T-helper 1 cell (primary cell): ENCODE data around the gene MDFIC2.
A peak's percentile ranks its signal among the peaks of the same experiment; 100 is the strongest.
"Not testable (repeated sequence)": the region's sequence is repeated elsewhere in the genome, so short reads cannot be mapped to it uniquely, and the experiment has no call there.

Source experiments
- DNase-seq, 5 donors: peaks; one replicate each; pipeline ENCODE4 v3.0.0-alpha.2; 2012 to 2020
- total RNA-seq, 4 donors: gene quantifications; one replicate each; lab custom pipeline; 2026; lab: John Stamatoyannopoulos, UW

Gene MDFIC2
- total RNA-seq = 0 reads per million in 4 donors

DNA sequence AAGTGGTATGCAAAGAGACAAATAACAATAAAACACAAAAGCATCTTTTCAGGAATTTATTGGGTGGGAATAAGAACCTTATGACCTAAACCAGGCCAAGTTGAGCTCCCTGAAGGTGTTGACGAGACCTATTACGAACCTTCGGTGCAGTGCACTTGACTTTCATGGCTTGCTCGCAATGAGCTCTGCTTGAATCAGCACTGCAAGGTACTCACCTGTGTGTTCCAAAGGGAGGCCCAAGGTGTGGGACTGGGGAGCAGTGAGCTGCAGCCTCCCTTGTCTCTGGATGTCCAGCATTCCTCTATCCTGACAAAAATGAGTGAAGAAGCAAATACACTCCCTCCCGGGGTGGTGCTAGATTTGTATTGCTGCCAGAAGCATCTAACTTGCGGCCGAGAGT, at the start of gene MDFIC2:
Gene MDFIC2, minus strand, starts transcription at position 303 of the 400 bp plus-strand sequence. CDS start 665 bp downstream, outside the sequence.
- no peak for DNase-seq

DNA sequence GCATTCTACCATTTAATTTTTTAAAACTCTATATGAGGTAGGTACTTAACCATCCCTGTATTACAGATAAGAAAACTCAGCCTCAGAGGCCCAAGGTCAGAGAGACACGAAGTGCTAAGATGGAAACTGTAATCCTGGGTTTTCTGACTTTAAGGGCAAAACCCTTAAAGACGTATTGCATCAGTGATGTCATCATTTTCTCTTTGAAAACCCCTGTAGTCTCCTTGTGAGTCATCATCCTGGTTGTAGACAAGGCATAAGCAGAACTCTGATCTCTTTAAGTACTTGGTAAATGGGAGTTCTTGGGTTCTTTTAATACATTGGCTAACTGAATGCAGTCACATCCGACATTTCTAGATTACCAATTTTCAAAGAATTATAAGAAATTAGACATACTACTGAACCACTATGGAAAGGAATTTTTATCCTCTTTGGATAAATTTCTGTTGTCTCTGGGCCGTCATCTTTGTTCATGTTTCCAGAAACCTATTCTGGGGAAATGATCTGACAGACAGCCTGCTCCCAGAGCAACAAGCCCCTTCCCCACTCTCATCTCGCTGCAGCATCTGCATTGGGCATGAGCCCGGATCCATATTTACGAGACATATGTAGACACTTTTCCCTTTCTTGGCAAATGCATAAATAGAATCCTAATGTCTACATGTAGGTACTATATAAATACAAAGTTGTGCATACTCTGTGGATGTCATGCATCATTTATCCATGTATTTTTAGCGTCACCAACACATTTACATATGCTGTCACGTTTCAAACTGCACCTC, 48.7 kb upstream of the MDFIC2 start:
- peak in 1 of 5 donors; percentile 15 for DNase-seq

DNA sequence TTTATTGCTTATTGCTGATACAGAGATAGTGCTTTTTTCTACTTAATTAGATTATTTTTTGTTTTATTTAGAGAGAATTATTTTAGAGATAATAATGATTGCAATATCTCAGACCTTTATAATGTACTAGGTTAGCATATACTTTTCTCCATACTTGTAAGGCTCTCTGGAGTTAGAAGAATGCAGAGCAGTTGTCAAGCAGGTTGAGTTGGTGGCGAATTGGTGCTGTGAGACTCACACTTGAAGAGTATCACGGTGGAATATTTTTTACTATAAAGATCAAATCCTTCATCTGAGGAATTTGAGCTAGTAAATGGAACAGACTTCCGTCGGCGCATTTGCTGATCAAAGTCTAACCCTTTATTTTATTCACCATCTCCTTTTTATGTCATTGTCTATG, 47.3 kb upstream of the MDFIC2 start:
- no peak for DNase-seq

DNA sequence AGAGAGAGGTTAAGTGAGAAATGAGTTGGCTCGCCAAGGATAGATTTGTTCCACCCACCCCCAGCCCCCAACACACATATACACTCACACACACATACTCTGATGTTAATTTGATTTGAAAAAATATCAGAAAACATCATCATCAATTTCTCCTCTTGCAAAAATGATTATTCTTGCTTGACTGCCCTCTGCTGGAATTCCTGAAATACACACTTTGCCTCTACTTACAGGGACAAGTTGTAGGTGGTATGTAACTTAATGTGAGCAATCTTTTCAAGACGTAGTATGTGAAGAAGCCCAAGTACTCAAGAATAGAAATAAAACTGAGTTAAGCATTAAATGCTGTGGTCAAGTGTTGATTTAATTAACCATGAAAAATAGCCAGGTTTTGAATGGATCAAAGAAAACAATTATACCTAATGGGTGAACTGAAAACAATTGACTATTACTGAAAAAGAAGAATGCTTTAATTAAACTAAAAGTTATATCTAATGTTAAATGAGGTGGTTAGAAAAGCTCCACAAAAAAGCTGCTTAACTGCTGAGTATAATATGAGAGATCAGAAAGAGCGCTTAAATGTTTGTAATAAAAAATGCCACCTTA, 46.6 kb upstream of the MDFIC2 start:
- DNase-seq = peak in 1 of 5 donors; percentile 2

DNA sequence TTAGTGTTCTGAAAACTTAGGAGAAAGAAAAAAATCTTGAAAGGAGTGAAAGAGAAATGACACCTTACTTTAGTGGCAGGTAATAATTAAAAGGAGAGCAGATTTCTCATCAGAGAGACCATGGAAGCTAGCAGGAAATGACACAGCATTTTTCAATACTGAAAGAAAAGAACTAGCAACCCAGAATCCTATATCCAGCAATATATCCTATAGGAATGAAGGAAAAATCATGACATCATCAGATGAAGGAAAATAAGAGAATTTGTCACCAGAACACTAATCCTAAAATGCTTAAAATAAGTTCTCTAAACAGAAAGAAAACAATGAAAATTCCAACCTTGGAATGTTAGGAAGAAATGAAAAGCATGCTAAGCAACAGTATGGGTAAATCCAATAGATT, 39.8 kb upstream of the MDFIC2 start:
- DNase-seq = no peak

DNA sequence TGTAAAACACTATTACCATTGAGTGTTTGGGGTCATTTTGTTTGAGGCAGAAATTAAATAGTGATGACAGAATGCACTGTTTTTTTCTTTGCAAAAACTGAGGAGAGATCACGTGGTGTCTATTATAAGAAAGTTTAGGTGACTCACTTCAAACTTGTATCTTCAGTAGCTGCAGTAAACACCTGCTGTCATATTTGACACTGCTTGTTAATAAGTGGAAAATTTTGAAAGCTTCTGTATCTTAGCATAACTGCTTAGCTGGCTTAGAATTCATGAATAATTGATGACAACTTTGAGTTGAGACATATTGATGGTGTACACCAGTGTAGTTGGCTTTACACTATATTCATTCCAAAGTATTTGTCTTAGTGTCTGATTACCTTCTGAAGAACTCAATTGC, 29.7 kb upstream of the MDFIC2 start:
- DNase-seq = no peak

DNA sequence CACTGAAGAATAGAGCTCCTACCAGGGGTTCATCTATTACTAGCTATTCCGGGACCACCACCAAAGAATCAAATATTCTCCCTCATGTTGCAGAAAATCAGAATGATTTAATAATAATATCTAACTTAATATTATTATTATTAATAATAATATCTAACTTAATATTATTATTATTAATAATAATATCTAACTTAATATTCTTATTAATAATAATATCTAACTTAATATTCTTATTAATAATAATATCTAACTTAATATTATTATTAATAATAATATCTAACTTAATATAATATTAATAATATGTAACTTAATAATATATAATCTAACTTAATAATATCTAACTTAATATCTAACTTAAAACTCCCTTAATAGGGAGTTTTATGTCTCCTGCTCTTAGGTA, 24.4 kb upstream of the MDFIC2 start:
- DNase-seq = not testable (repeated sequence)

DNA sequence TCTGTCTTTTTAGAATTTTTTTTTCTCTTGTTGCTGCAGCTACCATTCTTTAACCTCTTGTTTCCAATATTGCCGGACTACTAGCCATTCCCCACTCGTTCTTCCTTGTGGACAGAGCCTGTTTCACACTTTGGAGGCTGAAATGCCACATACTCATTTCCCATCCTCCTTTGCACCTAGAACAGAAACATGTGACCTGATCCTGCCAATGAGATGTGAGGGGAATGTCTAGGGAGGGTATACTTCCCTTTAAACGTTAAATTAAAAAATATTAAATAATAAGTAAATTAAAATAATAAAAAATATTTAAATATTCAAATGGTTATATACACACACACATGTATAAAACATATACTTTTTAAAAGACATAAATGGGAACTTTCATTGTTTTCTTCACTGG, 20.6 kb upstream of the MDFIC2 start:
- DNase-seq = no peak

DNA sequence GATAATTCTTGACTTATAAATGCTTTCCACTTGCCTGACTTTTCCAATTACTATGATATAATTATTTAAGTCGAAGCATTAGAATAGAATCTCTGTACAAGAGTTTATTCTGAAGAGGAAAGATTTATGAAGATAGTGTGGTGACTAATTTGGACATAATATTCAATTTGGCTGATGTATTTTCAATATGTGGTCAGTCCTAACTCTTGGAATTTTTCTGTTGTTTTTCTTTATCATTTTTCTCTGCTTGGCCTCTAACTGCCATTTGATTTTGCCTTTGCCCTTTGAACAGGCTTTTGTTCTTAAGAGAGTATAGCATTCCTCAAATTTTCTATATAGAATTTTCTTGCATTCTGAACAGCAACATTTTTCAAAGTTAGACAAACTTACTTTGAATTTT, 2.6 kb upstream of the MDFIC2 start:
- DNase-seq = no peak

DNA sequence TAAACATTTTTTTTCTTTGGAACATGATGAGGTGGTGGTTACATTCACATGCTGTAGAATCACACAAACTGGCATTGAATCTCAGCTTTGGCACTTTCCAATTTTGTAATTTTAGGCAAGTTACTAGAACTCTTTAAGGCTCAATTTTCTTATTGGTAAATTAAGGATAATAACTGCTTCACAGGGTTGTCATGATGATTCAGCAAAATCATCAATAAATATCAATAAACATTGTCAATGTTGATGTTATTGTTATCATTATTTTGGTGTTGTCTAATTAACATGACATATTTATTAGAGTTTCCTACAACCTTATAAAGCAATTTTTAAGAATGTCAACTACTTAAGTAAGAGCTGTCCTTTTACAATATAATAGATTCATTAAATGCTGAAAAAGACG, 1.6 kb downstream of the MDFIC2 start:
- DNase-seq = no peak

DNA sequence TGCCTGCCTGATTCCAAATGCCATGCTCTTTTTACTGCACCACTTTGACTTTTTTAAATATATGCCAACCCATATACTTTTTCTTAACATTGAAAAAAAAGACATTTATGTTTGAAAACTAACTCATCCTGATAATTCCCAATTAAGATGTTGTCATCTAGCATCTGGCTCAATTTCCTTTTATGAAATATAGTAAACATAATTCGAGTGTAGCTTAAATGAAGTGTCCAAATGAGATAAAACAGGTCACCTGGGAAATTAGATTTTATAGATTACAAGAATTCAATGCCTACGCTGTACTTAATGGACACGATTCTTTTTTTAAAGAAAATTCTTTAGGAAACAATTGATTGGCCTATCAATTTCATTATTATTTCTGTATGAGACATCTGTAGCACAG, 2.8 kb downstream of the MDFIC2 start:
- no peak for DNase-seq

DNA sequence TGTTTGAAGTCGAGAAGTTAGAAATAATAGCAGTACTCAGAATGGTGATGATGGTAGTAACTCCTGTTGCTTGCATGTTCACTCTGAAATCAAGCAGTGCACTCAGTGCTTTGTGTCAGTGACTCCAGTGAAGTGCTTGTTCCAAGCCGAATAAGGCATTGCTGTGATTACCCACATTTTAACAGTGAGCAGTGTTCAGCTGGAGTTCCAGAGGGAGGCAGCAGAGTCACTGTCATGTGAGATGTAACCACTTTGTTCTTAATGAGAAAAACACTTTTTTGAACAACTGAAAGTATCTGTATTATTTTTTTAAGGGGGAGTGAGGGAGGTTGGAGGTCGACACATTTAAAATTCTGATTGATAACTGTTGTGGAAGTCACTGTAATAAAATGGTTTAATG, 3.7 kb downstream of the MDFIC2 start:
- DNase-seq = no peak

DNA sequence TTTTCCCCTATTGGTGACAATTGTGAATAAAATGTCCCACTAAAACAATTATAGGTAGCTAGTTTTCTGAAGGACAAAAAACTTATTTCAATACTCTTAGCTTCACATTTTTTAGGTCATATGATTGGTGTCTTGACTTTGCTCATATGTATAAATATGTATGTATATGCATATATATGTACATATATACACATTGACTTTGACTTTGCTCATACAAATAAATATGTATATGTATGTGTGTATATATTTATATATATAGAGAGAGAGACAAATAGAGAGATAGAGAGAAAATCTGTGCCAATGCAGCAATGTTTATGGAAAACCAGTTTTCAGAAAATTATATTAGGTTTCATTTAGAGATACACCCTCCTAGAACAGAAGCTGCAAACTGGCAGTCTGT, 5.7 kb downstream of the MDFIC2 start:
- DNase-seq = no peak

DNA sequence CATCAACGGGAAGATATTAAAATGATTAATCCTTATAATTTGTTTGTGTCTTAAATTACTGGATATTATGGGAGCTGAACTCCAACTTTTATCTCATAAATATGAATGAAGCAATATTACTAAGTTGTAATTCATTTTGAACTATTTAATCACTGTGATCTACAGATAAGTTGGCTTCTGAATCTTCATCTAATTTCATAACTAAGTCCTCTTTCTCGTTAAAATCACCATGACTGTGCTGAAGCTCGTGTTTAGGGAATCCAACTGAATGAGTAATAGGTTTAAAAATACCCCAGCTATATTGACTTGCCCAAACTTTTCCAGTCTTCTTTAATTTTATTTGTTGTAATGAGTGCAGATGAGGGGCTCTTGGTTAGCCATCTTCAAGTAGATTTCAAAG, 14.1 kb downstream of the MDFIC2 start:
- DNase-seq = no peak

DNA sequence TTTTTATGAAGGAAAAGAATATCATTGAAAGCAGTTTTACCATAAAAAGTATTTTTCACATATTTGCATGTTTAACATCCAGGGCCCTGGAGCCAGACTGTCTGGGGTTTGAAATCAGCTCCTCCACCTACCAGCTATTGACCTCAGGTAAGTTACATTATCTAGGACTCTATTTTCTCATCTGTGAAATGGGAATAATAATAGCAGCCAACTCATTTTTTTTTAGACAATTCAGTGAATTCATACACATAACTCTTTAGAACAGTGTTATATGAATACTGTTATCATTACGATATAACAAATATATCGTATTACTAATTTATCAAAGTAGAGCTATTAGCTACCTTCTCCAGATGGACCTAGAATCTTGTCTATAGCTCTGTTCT, 21.3 kb downstream of the MDFIC2 start:
- DNase-seq = no peak

DNA sequence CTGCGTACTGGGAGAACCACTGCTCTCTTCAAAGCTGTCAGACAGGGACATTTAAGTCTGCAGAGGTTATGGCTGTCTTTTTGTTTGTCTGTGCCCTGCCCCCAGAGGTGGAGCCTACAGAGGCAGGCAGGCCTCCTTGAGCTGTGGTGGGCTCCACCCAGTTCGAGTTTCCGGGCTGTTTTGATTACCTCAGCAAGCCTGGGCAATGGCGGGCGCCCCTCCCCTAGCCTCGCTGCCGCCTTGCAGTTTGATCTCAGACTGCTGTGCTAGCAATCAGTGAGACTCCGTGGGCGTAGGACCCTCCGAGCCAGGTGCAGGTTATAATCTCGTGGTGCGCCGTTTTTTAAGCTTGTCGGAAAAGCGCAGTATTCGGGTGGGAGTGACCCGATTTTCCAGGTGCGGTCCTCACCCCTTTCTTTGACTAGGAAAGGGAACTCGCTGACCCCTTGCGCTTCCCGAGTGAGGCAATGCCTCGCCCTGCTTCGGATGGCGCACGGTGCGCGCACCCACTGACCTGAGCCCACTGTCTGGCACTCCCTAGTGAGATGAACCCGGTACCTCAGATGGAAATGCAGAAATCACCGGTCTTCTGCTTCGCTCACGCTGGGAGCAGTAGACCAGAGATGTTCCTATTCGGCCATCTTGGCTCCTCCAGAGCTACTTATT, 21.9 kb downstream of the MDFIC2 start:
- not testable (repeated sequence) for DNase-seq

DNA sequence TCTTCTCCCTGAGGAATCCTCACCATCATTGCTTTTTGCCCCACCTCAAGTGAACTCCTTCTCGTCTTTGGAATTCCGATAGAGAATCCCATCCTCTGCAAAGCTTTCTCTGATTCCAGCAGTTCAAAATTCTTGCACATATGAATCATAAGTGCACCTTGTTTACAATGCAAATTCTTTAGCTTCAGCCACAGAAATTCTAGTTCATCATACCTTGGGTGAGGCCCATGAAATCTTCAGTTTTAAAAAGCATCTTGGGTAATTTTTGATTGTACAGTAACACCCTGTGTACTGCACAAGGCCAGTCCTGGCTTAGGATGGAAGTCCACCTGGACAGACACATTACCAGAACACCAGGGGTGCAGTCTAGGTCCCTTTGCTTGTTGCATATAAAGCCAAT, 30.8 kb downstream of the MDFIC2 start:
- no peak for DNase-seq

DNA sequence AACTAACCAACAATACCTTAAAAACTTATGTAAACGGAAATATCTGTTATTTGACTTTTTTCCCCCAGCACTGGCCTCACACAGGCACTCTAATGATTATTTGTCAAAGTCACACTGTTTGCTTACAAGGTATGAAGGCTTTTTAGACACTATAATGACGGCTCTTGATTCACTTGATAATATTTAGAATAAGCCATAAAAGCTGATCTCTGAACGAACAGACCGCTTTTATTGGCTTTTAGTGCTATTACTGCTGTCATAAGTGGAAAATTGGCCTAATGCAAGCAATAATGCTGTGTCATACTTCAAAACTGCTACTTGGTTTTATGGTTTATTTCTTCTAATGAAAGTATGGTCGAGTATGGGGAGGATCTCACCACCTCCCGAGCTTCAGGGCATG, 35.1 kb downstream of the MDFIC2 start:
- no peak for DNase-seq

DNA sequence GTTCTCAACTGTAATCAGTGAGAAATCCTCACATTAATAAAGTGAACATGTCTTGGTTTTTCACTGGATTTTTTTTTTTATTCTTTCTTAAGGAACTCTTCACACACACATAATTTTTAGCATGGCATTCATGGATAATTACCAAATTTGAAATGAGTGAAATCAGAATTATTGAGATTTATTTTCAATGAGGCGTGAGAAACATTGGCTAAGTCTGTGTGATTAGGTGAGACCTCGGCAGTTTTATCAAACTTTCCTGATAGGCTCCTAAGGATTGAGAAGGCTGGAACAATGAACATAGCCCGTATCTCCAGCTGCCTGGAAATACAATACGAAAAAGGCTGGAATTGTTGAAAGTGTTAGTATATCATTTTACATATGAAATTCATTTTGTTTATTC, 35.5 kb downstream of the MDFIC2 start:
- no peak for DNase-seq

DNA sequence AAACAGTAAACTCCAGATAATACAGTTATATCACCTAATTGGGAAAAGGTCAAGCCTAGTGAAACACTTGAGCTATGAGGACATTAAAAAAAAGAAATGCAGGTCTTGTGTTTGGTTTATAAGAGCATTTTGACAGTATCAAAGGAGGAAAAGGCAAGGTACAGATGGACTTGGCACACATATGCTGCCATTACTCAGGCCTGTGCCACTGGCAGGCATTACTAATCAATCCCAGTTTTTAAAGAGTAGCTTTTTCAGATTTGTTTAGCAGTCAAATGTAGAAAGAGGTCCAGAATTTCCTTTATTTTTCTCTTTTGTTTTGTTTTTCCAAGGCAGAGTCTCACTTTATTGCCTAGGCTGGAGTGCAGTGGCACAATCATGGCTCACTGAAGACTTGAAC, 38.9 kb downstream of the MDFIC2 start:
- no peak for DNase-seq

DNA sequence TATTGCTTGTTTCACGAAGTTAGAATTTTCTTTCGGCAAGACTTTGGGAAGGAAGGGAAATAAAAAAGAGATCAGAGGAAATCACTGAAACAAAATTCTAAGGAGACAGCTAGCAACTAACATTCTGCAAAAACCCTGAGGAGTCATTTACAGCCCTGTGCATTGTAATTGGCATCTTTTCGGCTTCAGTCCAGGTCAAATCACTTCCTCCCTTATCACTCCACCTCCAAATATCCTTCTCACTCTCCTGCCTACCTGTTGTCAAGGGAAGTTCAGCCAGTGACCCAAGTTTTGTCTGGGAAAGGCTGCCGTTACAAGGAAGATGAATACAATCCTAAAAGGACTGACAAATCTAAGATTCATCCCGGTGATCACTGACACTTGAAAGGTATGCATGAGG, 39.6 kb downstream of the MDFIC2 start:
- no peak for DNase-seq

DNA sequence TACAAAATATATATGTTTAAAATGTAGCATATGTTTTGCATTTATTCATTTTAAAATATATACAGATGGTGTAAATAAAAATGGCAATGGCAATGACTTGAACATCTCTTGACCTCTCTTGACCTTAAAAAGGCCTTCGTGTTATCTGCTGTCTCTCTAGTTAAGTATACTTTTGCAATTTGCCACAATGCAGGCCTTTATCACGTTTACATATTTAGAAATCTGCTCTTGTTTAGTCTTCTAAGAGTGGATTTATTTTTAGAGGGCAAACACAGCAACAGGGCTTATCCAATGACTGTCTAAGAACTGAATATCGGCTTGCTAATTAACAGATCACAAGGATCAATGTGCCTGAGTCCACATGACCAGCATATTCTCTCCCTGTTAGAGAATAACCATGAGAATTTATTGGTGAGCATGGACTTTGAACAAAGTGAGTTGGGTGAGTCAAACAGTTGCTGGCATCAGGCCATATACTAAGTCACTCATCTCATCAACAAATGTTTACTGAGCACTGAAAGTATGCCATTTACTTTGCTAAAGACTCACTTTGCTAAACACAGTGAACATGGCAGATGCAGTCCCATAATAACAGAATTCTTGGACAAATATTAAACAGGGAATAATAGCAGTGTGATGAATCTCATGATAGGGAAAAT, 48.2 kb downstream of the MDFIC2 start:
- no peak for DNase-seq

DNA sequence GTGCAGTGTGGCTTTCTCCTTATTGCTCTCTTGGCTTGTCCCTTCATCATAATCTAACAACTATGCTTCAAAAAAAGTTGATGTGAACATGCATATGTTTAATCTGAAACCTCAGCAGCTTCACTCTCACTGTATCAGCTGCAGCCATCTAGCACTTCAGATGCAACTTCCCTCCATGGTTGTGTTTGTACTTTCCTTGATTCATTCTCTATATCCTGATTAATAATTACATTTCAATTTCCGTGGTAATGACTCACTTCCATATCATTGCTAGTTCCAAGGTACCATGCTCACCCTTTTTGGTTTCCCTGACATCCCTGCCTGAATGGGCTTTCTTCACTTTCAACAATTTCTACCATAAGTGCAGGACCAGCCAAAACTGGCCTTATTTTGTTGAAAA, 51.2 kb downstream of the MDFIC2 start:
- no peak for DNase-seq

DNA sequence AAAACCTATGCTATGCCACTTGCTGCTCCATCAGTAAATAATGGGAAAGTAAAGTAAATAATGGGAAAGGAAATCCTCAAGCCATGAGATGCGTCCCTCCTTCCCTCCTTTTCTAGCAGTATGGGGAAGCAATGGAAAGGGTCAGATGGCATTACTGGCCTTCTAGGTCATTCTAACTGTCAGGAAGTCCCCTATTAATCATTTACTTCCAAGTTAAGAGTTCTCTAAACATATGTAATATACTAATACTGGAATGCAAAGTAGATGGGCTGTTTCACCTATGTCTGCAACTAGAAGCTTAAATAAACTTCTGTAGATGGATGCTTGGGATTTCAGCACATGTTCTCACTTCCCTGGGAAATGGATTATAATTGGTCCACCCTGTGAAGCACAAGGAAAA, 55.9 kb downstream of the MDFIC2 start:
- no peak for DNase-seq
